ENCODE results near the gene ASTN2.

The ASTN2 gene

GRCh38 chr9:117239428-117239827 lies 175.4 kb downstream of the ASTN2 start:
- DNase-seq, result no peak

- peak; percentile 98 for DNase-seq
Measured at GRCh38 chr9:117234103-117234502, 180.8 kb downstream of the ASTN2 start.

GRCh38 chr9:117233016-117233415 lies 181.8 kb downstream of the ASTN2 start:
- DNase-seq, result peak; percentile 51

- peak; percentile 55 for DNase-seq
Measured at GRCh38 chr9:117232281-117232680, 182.6 kb downstream of the ASTN2 start.

- no peak for DNase-seq
Measured at GRCh38 chr9:117231012-117231411, 183.8 kb downstream of the ASTN2 start.

GRCh38 chr9:117224695-117225094 lies 190.2 kb downstream of the ASTN2 start:
- peak; percentile 97 for DNase-seq

- peak; percentile 66 for DNase-seq
Measured at GRCh38 chr9:117218951-117219350, 195.9 kb downstream of the ASTN2 start.

- no peak for DNase-seq
Measured at GRCh38 chr9:117214416-117214815, 200.4 kb downstream of the ASTN2 start.

GRCh38 chr9:117211280-117211679 lies 203.6 kb downstream of the ASTN2 start:
- no peak for DNase-seq

GRCh38 chr9:117205806-117206205 lies 209.1 kb downstream of the ASTN2 start:
- DNase-seq, result no peak

- no peak for DNase-seq
Measured at GRCh38 chr9:117204971-117205370, 209.9 kb downstream of the ASTN2 start.

- no peak for DNase-seq
Measured at GRCh38 chr9:117191504-117192261, 223.2 kb downstream of the ASTN2 start.

- no peak for DNase-seq
Measured at GRCh38 chr9:117189121-117189520, 225.7 kb downstream of the ASTN2 start.

GRCh38 chr9:117188394-117188793 lies 226.5 kb downstream of the ASTN2 start:
- no peak for DNase-seq

- no peak for DNase-seq
Measured at GRCh38 chr9:117187498-117187897, 227.4 kb downstream of the ASTN2 start.

- DNase-seq, result peak; percentile 44
Measured at GRCh38 chr9:117184173-117184572, 230.7 kb downstream of the ASTN2 start.

GRCh38 chr9:117182046-117182445 lies 232.8 kb downstream of the ASTN2 start:
- no peak for DNase-seq

- no peak for DNase-seq
Measured at GRCh38 chr9:117180896-117181445, 233.9 kb downstream of the ASTN2 start.

- peak; percentile 52 for DNase-seq
Measured at GRCh38 chr9:117178596-117179375, 236.1 kb downstream of the ASTN2 start.

GRCh38 chr9:117170567-117170966 lies 244.3 kb downstream of the ASTN2 start:
- DNase-seq, result no peak

GRCh38 chr9:117169089-117169621 lies 245.7 kb downstream of the ASTN2 start:
- DNase-seq, result no peak

- no peak for DNase-seq
Measured at GRCh38 chr9:117164512-117164911, 250.3 kb downstream of the ASTN2 start.

GRCh38 chr9:117160254-117160653 lies 254.6 kb downstream of the ASTN2 start:
- DNase-seq, result peak; percentile 33
